Keratinocyte (primary cell): Measurements from ENCODE around the gene BRD7. TPM values are rescaled to one million over a fixed set of nuclear protein-coding genes. Genes with fewer than 3 reads are reported as not detected.

Experiments used
- DNase-seq: peaks from one replicate; pipeline ENCODE4 v3.0.0-alpha.2; 2011; ENCODE audit warnings: low read depth, missing footprints, low spot score
- FAIRE-seq: peaks from 2 replicates; lab custom pipeline; 2011; peaks lifted over from hg19 to GRCh38; lab: Jason Lieb, UNC
- H2AFZ ChIP-seq: 2 replicates; pipeline ENCODE4 v1.6.0; 2012; ENCODE audit warnings: low read length, control low read depth, inconsistent platforms; ENCODE audit not compliant: control insufficient read depth
- H3K27ac ChIP-seq: 2 replicates; pipeline ENCODE4 v1.5.1; 2011; ENCODE audit warnings: low read length; ENCODE audit not compliant: control insufficient read depth, insufficient read depth
- H3K27me3 ChIP-seq: 3 replicates; pipeline ENCODE4 v1.6.0; 2011; ENCODE audit warnings: low read length; ENCODE audit not compliant: control insufficient read depth, insufficient read depth; ENCODE audit errors: extremely low read depth
- H3K36me3 ChIP-seq, 2 experiments: 2 replicates in 1 of 2; 3 replicates in 1 of 2; pipeline ENCODE4 v1.5.1; 2011; ENCODE audit warnings: low read length in 2 of 2, mild to moderate bottlenecking in 1 of 2; ENCODE audit not compliant: control insufficient read depth in 2 of 2, insufficient read depth in 2 of 2; ENCODE audit errors: extremely low read depth in 1 of 2
- H3K4me1 ChIP-seq: 3 replicates; pipeline ENCODE4 v1.5.1; 2011; ENCODE audit warnings: low read length; ENCODE audit not compliant: control insufficient read depth, insufficient read depth; ENCODE audit errors: extremely low read depth
- H3K4me2 ChIP-seq: 3 replicates; pipeline ENCODE4 v1.6.0; 2011; ENCODE audit warnings: low read depth, low read length; ENCODE audit not compliant: control insufficient read depth, insufficient read depth; ENCODE audit errors: extremely low read depth
- H3K4me3 ChIP-seq, 3 experiments: fragments of 200-600 bp in 1 of 3; sonication (generic) in 1 of 3; 2 replicates in 2 of 3; 3 replicates in 1 of 3; pipeline ENCODE4 v1.5.1; 2011 to 2016; ENCODE audit warnings: low read length in 3 of 3, mild to moderate bottlenecking in 3 of 3, control low read depth in 2 of 3, inconsistent platforms in 1 of 3, low read depth in 1 of 3, mixed read lengths in 1 of 3, mixed run types in 1 of 3, moderate library complexity in 1 of 3; ENCODE audit not compliant: control insufficient read depth in 2 of 3, insufficient read depth in 2 of 3; ENCODE audit errors: extremely low read depth in 1 of 3
- H3K79me2 ChIP-seq: 2 replicates; pipeline ENCODE4 v1.6.0; 2012; ENCODE audit warnings: low read length; ENCODE audit not compliant: control insufficient read depth, insufficient read depth
- H3K9ac ChIP-seq: 3 replicates; pipeline ENCODE4 v1.6.0; 2011; ENCODE audit warnings: low read length; ENCODE audit not compliant: control insufficient read depth, insufficient read depth; ENCODE audit errors: extremely low read depth
- H3K9me1 ChIP-seq: 3 replicates; pipeline ENCODE4 v1.6.0; 2011; ENCODE audit warnings: low read length; ENCODE audit not compliant: control insufficient read depth, insufficient read depth; ENCODE audit errors: extremely low read depth
- H3K9me3 ChIP-seq: 2 replicates; pipeline ENCODE4 v1.5.1; 2012; ENCODE audit warnings: low read depth, low read length; ENCODE audit not compliant: control insufficient read depth
- H4K20me1 ChIP-seq: 3 replicates; pipeline ENCODE4 v1.6.0; 2011; ENCODE audit warnings: low read length; ENCODE audit not compliant: control insufficient read depth, insufficient read depth; ENCODE audit errors: extremely low read depth
- EZH2 ChIP-seq: IDR thresholded peaks from one replicate; pipeline ENCODE4 v1.6.1; 2012; ENCODE audit warnings: inconsistent platforms, mild to moderate bottlenecking, low read length, moderate library complexity
- dilution Hi-C: fragments of 300-500 bp; cut with MboI; formaldehyde crosslinking; loops from one replicate; pipeline ENCODE4 v1.7.0; 2020; ENCODE audit warnings: low sequenced_read_pairs; ENCODE audit not compliant: extremely low pct_ligation_motif_present
- polyA plus RNA-seq, 5 experiments: library from polyadenylated mRNA; depleted of rRNA in 3 of 5; stranded (reverse) in 3 of 5; stranded (forward) in 1 of 5; unstranded in 1 of 5; fragments of >200 nt; gene quantifications; 1 replicate in 1 of 5; 2 replicates in 3 of 5; 3 replicates in 1 of 5; pipeline versions ENCODE4 v1.2.1 to v1.2.3, GENCODE V29; 2011 to 2012; ENCODE audit warnings: missing spikeins in 2 of 5, low read depth in 1 of 5, low replicate concordance in 1 of 5
- TF ChIP-seq, protein P1 (sequence below), 3 experiments: IDR thresholded peaks in 1 of 3; conservative IDR thresholded peaks in 1 of 3; optimal IDR thresholded peaks in 1 of 3; 2 replicates in 2 of 3; 3 replicates in 1 of 3; pipeline versions ENCODE3 to v1.5.1; 2011; ENCODE audit warnings: low read length in 3 of 3, mild to moderate bottlenecking in 3 of 3, moderate library complexity in 2 of 3, control low read depth in 1 of 3, inconsistent platforms in 1 of 3; ENCODE audit not compliant: insufficient read depth in 2 of 3; ENCODE audit errors: extremely low read depth in 1 of 3

Gene BRD7
- polyA plus RNA-seq, 1 donor (not counting 4 experiments of a cell fraction or from before 2014, with no cell fraction given) = 66.6 TPM

DNA sequence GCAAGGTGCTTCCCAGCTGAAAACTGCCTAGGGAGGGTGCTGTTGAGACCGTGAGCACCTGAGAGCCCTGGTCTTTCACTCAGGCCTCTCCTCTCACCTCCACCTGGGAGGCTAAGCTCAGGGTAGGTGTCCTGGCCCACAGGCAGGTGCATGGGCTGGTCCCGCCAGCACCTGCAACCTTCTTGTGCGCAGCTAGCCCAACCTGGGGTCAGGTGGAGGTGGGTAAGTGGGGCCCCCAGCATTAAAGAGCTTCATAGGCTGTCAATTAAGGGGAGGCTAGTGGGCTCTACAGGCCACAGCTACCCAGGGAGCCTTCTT is 93.7 kb downstream of the BRD7 start:
- H3K27me3 ChIP-seq = no peaks in the 10 kb centered on the region
- dilution Hi-C loops = no loop called here
- no peak overlapping the region for H2AFZ ChIP-seq
- no peak overlapping the region for H3K9ac ChIP-seq
- peaks cover 0 to 1% of the 10 kb centered on the region in 2 experiments for H3K36me3 ChIP-seq
- DNase-seq = no peak
- no peaks in the 10 kb centered on the region for H4K20me1 ChIP-seq
- H3K9me3 ChIP-seq = no peaks in the 10 kb centered on the region
- no peaks in the 10 kb centered on the region for H3K9me1 ChIP-seq
- no peak overlapping the region for H3K27ac ChIP-seq
- H3K4me3 ChIP-seq = no peak overlapping the region
- FAIRE-seq = no peak
- H3K4me1 ChIP-seq = no peaks in the 10 kb centered on the region
- TF ChIP-seq, protein P1, sequence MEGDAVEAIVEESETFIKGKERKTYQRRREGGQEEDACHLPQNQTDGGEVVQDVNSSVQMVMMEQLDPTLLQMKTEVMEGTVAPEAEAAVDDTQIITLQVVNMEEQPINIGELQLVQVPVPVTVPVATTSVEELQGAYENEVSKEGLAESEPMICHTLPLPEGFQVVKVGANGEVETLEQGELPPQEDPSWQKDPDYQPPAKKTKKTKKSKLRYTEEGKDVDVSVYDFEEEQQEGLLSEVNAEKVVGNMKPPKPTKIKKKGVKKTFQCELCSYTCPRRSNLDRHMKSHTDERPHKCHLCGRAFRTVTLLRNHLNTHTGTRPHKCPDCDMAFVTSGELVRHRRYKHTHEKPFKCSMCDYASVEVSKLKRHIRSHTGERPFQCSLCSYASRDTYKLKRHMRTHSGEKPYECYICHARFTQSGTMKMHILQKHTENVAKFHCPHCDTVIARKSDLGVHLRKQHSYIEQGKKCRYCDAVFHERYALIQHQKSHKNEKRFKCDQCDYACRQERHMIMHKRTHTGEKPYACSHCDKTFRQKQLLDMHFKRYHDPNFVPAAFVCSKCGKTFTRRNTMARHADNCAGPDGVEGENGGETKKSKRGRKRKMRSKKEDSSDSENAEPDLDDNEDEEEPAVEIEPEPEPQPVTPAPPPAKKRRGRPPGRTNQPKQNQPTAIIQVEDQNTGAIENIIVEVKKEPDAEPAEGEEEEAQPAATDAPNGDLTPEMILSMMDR (optimal IDR thresholded peaks at IDR 0.05 in 1 of 3, IDR thresholded peaks at IDR 0.05 in 1 of 3, conservative IDR thresholded peaks at IDR 0.05 in 1 of 3; ENCODE audit: extremely low read depth in 1 of 3, insufficient read depth in 2 of 3, low read length in 3 of 3) = no peak
- no peak for TF ChIP-seq EZH2
- H3K4me2 ChIP-seq = no peak overlapping the region
- no peaks in the 10 kb centered on the region for H3K79me2 ChIP-seq

DNA sequence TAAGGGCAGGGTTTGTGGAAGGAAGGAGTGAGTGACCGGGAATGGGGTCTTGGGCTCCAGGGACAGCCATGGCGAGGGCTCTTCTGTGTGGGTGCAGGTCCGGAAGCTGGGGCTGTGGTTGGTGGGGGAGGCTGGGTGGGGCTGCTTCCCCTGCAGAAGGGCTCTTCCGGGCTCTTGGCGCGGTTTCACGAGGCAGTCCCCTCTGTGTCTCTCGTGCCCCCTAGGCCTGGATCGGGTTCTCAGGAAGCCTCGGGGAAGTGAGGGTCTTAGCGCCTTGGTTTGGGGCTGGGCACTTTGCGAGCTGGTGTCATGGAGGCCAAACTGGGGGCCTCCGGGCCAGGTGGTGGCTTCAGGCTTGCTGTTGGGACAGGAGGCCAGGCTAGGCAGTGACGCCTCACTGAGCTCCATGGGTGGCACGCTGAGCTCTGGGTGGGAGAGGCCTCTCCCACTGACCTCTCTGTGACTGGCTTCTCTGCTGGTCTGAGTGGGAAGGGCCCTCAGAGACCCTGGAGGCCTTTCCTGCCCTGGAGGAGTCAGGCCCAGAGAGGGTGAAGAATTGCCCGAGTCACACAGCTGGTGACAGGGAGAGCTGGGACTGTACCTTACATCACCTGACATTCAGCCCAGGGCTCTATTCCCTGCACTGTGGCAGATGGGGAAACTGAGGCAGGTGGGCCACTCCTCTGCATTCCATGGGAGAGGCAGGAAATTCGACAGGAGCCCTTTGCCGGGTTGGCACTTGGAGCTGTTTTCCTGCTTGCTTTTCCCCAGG is 94.3 kb downstream of the BRD7 start:
- Histone ChIP-seq H2AFZ (no peak overlapping the region), H3K27ac (no peak overlapping the region), H3K27me3 (no peaks in the 10 kb centered on the region), H3K36me3 (peaks cover 0 to 1% of the 10 kb centered on the region in 2 experiments), H3K9me1 (no peaks in the 10 kb centered on the region), H3K79me2 (no peaks in the 10 kb centered on the region), H3K4me3 (no peak overlapping the region), H3K4me1 (no peaks in the 10 kb centered on the region), H4K20me1 (no peaks in the 10 kb centered on the region), H3K9ac (no peak overlapping the region), H3K9me3 (no peaks in the 10 kb centered on the region), H3K4me2 (no peak overlapping the region)
- dilution Hi-C loops = no loop called here
- TF ChIP-seq, protein P1 (optimal IDR thresholded peaks at IDR 0.05 in 1 of 3, IDR thresholded peaks at IDR 0.05 in 1 of 3, conservative IDR thresholded peaks at IDR 0.05 in 1 of 3; ENCODE audit: extremely low read depth in 1 of 3, insufficient read depth in 2 of 3, low read length in 3 of 3) = no peak
- TF ChIP-seq EZH2 = no peak
- FAIRE-seq = no peak
- DNase-seq = no peak
